Measurements from ENCODE around the gene CCDC179.

DNA sequence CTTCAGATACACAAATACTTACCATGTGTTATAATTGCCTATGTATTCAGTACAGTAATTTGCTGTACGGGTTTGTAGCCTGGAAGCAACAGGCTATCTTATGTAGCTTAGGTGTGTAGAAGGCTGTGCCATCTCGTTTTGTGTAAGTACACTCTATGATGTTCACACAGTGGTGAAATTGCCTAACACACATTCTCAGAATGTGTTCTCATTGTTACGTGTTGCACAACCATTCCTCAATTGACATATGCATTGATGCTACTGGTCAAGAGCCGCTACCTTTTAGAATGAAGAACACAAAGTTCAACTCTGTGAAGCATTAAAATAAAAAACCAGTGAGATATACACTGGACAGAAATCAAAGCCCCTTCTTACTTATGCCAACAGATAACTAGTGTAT lies 57.4 kb downstream of the CCDC179 start:
- TF ChIP-seq POLR2A (IDR thresholded peaks at IDR 0.05; ENCODE audit: low read depth, low read length) (no peak), POLR2AphosphoS5 (IDR thresholded peaks at IDR 0.05; ENCODE audit: low read depth, low read length) (no peak), POU2F2 (IDR thresholded peaks at IDR 0.05; ENCODE audit: low read depth, low read length) (no peak), SPI1 (IDR thresholded peaks at IDR 0.05; ENCODE audit: low read depth, low read length) (no peak), TAF1 (IDR thresholded peaks at IDR 0.05; ENCODE audit: low read depth, low read length) (no peak)
